Ecto neural progenitor cell (in vitro differentiated cells): ENCODE measurements around the gene ZNF385D.
"Not testable (repeated sequence)": the region's sequence is repeated elsewhere in the genome, so short reads cannot be mapped to it uniquely, and the experiment has no call there.

Source experiments
- DNase-seq: peaks from one replicate; pipeline ENCODE4 v3.0.0-alpha.2; 2018; ENCODE audit warnings: low spot score

The ZNF385D gene

GRCh38 chr3:21515417-21515816 is 235.6 kb downstream of the ZNF385D start:
- no peak for DNase-seq

GRCh38 chr3:21509731-21510470 is 241.1 kb downstream of the ZNF385D start:
- DNase-seq = no peak

- DNase-seq = no peak
Measured at GRCh38 chr3:21508246-21508645, 242.8 kb downstream of the ZNF385D start.

DNA sequence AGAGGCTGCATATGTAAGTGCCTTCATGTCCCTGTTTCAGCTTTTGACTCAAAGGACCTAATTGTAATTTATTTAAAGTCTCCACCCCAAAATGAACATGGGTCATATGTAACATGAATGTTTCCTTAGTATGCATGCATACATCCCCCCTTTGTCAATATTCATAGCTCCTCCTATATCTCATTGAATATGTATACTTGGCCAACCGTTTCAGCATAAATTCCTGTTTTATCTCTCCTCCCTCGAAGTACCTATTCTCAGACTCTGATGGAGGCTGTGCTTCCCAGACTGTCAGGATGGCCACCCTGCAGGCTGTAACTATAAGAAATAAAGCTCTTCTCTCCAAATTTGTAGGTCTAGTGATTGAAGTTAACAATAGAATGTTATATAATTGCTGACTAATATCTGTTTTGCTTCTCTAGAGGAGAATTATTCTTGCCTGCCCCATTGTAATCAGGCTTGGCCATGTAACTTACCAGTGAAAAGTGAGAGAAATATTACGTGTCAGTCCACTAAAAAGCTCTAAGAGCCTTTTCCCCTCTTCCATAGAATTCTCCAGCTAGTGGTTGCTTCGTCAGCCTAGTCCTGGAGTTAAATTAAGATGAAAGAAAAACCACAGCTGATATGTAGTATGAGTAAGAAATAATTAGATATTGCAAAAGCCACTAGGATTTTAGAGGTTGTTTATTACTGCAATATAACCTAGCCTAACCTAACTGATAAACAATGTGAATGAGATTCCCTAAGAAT is 245.1 kb downstream of the ZNF385D start:
- DNase-seq = no peak

- no peak for DNase-seq
Measured at GRCh38 chr3:21502656-21503055, 248.4 kb downstream of the ZNF385D start.

DNA sequence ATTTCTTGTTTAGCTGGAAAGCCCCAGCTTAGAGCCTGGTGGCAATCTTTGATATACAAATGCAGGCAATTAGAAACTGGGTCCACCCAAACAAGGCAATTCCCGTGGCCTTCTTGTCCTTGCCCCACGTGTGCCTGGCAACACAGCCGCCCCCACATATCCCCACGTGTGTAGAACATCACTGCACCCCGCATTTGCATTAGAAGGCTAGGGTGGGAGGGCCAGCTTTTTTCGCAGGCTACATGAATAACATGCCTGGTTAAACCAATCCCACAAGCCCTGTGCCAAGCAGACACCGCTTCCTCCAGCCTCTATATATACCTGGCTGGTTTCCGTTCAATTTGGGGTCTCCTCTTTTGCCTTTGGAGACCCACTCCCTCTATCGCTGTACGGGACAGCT is 250.2 kb downstream of the ZNF385D start:
- no peak for DNase-seq

DNA sequence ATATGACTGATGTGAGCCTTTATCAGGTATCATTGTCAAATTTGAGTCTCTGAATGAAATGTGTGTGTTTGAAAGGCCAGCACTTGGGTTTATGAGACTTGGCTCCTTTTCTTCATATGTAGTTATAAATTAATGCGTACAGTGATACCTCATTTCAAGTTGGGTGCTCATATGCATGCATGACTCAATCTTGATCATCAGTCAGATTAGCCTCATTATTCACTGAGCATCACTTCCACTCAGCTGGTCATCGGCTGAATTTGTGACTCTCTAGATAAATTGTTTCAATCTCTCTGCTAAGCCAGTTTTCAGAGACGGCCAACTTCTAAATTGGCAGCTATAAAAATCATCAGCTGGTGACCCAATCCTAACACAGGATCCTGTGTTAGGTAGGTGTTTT is 260.3 kb downstream of the ZNF385D start:
- DNase-seq = not testable (repeated sequence)

DNA sequence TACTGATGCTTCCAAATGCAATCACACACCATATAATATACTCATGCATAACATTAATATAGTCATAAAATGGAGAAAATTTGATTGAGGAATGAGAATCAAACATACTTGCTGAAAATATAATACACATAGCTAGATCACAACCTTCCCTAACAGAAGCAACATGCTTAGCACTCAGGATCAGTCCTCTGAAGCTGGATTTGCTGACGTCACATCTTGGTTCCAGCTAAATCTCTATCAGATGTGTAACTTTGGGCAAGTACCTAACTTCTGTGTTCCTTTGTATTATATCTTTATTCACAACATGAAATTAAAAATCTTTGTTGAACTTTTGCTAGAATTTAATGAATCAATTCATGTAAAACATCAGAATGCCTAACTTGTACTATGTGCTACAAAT is 263.5 kb downstream of the ZNF385D start:
- DNase-seq = no peak

GRCh38 chr3:21486024-21486935 is 264.7 kb downstream of the ZNF385D start:
- not testable (repeated sequence) for DNase-seq

- DNase-seq = no peak
Measured at GRCh38 chr3:21484828-21485144, 266.2 kb downstream of the ZNF385D start.

DNA sequence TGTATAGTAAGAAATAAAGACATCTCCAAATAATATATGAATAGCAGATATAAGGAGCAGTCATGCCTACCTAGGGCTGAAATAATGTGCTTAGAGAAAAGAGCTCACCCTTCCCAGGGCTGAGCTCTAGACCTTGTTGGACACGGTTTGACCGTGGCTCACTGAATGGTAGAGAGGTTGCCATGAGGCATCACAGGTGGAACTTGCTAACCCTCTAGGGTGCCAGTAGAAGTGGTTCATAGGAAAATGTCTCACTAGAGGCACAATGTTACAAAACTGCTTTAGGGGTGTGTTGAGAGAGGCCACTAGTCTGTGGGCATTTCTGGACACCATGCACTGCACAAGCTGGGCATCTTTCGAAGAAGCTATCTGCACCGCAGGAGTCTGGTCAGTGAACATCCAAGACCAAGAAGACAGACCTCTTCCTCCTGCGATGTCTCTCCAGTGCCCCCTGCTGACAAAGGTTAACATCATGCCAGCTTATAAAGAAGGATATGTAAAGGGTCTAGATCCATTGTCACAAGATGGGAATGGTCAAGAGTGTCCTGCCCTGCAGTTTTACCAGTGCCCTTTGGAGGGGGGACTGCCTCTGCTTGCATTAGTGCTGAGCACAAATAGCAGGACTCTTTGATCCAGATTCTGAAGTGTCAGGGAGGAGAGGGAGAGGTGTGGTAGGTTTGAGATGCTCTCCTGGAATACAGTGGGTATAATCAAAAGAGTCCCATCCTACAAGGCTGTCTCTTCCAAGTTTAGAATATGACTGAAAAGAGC is 266.8 kb downstream of the ZNF385D start:
- peak; percentile 61 for DNase-seq

DNA sequence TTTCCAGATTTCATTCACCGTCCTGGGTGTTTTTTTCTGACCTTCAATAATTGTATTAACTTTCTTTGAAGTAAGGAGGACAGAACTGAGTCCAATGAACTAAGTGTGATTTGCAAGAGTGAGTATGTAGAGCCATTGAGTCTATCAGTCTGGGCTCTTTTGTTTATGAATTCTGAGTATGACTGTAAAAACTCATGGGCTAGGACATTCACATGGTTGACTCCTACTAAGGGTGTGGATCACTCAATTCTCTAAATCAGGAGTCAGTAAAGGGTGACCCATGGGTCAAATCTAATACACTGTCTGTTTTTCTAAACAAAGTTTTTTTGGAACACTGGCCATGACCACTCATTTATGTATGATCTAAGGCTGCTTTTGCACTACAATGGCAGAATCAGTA is 269.0 kb downstream of the ZNF385D start:
- DNase-seq = no peak

DNA sequence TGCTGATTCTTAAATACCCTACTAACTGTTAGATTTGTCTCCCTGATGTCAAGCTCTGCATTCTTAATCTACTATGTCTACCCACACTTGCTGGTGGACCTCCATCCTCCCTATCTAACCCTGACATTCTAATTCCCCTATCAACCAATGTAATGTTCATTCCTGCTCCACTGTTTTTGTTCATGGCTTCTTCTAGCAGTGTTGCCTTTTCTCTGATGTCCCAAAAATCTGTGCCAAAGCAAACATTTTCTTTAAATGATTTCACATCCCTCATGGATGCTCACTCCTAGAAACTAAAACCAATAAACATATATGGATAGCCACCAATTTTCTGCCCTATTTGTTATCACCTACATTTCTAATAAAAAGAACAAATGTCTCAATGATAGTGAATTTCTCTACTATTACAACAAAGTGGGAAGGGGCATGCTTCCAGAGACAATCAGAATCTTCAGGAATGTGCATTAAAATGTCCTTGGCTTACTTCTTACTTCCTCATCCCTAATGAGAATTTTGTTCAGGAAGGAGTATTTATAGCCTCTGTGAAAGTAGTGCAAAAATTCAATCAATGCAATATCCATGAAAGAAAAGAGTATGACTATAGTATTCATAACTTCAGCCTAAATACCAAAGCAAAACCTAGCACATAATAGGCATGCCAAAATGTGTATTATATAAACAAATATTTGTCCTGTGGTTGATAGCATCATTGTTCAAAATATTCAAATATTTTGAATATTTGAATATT is 273.3 kb downstream of the ZNF385D start:
- DNase-seq = no peak

GRCh38 chr3:21466476-21466875 is 284.5 kb downstream of the ZNF385D start:
- DNase-seq = no peak

DNA sequence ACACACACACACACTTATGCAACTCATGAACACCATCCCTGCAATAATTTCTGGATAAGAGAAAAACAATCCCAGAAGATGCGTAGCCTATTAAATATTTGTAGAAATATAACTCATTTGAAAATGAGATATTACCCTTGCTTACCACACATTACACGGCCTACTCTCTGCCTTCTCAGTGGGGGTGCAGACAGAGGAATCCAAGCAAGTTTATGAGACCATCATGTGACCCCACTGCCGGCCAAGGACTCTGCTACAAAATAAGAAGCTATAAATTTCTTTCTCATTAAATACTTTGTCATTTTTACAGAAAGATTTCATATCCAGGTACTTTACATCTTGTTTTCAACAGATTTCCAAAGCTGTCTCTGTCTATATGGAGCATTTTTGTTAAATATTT is 286.3 kb downstream of the ZNF385D start:
- DNase-seq = no peak

DNA sequence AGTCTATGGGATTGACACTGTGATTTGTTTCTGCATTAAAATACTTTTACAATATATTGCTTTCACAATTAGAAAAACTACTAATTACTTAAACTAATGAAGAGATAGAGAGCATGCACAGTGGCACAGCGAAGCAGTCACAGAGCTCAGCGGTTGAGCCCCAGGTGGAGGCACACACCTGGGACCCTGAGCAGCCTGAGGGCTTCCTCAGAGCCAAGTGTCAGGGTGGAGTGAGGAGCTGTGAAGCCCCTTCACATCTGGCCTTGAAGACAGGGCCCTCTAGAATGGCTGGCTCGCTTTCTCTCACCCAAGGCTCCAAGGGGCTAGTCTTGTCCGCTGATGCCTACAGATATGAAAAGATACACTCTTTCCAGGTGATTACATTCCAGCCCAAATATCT is 287.7 kb downstream of the ZNF385D start:
- DNase-seq = no peak

- DNase-seq = no peak
Measured at GRCh38 chr3:21462141-21462540, 288.9 kb downstream of the ZNF385D start.

DNA sequence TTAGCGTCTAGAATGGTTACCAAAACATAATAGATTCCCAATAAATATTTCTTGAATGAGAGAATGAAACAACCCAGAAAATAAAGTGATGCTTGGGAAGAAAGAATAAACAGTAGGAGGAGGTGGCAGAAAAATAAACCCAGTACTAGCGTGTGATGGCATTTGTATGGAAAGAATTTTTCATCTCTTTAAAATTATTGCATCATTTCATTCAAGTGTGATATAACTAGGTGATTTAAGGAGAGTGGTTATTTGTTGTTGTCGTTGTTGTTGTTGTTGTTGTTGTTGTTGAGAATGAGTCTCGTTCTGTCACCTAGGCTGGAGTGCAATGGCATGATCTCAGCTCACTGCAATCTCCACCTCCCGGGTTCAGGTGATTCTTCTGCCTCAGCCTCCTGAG is 293.9 kb downstream of the ZNF385D start:
- no peak for DNase-seq

GRCh38 chr3:21449738-21450137 is 301.3 kb downstream of the ZNF385D start:
- no peak for DNase-seq

DNA sequence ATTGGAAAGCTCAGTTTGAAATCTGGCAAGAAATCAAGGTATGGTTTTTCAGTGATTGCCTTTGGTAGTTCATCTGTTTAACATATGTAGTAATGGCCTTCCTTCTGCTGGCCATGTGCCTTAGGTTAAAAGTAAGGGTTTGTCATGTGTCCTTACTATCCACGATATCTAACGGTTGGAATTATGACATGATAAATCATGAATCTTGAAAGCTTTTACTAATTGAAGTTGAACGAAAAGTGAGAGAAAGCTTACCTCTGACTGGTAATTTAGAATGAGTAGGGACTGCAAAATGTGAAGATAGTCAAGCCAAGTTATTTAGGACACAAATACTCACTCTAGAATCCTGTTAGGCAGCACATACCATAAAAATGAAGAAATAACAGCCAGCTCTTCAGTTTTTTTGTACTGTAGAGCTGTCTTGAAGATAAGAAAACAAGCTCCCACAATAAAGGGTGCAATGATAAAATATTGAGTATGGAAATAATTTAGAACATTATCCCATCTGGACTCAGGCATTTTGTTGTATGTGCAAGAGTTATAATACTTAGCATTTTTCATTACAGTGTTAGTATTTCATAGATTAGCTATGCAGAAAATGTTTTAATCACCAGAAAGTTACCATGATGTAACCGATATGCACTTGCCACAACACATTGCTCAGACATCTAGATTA is 303.4 kb downstream of the ZNF385D start:
- no peak for DNase-seq
